ENCODE data around the gene SAA2. TPM values are rescaled to one million over a fixed set of nuclear protein-coding genes. Genes with fewer than 3 reads are reported as not detected.
"Not testable (repeated sequence)": the region's sequence is repeated elsewhere in the genome, so short reads cannot be mapped to it uniquely, and the experiment has no call there.

Gene SAA2
- total RNA-seq, 1 experiment from 2014 or later, result not detected

DNA sequence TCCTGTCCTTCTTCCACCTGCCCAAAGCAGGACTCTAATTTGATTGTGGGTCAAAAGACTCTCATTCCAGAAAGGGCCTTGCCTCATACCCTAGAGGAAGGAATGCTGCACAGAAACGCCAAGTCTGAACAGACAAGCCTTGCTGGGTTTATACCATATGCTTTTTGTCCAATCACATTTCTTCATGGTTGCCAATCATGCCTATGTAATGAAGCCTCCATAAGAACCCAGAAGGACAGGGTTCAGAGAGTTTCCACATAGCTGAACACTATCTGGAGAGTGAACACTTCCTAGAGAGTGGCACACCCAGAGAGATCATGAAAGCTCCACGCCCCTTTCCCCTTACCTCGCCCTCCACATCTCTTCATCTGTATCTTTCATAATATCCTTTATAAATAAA lies 4.8 kb upstream of the SAA2 start:
- H3T11ph ChIP-seq (ENCODE audit: low read length), result no peak overlapping the region
- no peak overlapping the region for H2BK20ac ChIP-seq (ENCODE audit: low read depth, low read length, poor library complexity, severe bottlenecking)
- H2BK5ac ChIP-seq (ENCODE audit: insufficient read length, low read length), result no peak overlapping the region
- H3K14ac ChIP-seq (ENCODE audit: insufficient read depth, low read length), result no peak overlapping the region
- H3K23ac ChIP-seq (ENCODE audit: insufficient read length, low read depth, low read length), result no peak overlapping the region
- H2BK120ac ChIP-seq (ENCODE audit: low read depth, low read length, poor library complexity, severe bottlenecking), result no peak overlapping the region
- H3K56ac ChIP-seq (ENCODE audit: insufficient read length, low read depth, low read length), result no peak overlapping the region
- H2AK5ac ChIP-seq (ENCODE audit: insufficient read length, low read length), result no peak overlapping the region
- Mint-ChIP-seq H3K9me3 (no peaks in the 10 kb centered on the region), H3K27me3 (ENCODE audit: low read depth) (no peaks in the 10 kb centered on the region; the same call in 1 of the 2 replicates), H3K4me3 (no peak overlapping the region), H3K4me1 (no peaks in the 10 kb centered on the region), H3K36me3 (ENCODE audit: insufficient read depth in 1 of 3, low read depth in 3 of 3) (no peaks in the 10 kb centered on the region), H3K27ac (no peak overlapping the region; a peak in 1 of 7 replicates)
- no peaks in the 10 kb centered on the region for H3K79me1 ChIP-seq (ENCODE audit: insufficient read depth, low read depth, low read length, poor library complexity, severe bottlenecking)
- H3K4me2 ChIP-seq (ENCODE audit: insufficient read depth, insufficient read length, low read length), result no peak overlapping the region
- no peaks in the 10 kb centered on the region for H3K27me3 ChIP-seq (ENCODE audit: insufficient read depth, low read length)
- H3K4ac ChIP-seq (ENCODE audit: low read depth, low read length), result no peak overlapping the region
- H3K18ac ChIP-seq (ENCODE audit: insufficient read length, low read depth, low read length), result no peak overlapping the region
- TF ChIP-seq, protein P1, sequence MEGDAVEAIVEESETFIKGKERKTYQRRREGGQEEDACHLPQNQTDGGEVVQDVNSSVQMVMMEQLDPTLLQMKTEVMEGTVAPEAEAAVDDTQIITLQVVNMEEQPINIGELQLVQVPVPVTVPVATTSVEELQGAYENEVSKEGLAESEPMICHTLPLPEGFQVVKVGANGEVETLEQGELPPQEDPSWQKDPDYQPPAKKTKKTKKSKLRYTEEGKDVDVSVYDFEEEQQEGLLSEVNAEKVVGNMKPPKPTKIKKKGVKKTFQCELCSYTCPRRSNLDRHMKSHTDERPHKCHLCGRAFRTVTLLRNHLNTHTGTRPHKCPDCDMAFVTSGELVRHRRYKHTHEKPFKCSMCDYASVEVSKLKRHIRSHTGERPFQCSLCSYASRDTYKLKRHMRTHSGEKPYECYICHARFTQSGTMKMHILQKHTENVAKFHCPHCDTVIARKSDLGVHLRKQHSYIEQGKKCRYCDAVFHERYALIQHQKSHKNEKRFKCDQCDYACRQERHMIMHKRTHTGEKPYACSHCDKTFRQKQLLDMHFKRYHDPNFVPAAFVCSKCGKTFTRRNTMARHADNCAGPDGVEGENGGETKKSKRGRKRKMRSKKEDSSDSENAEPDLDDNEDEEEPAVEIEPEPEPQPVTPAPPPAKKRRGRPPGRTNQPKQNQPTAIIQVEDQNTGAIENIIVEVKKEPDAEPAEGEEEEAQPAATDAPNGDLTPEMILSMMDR (conservative IDR thresholded peaks at IDR 0.05), result no peak; the same call in 2 of the 3 replicates
- H4K5ac ChIP-seq (ENCODE audit: insufficient read length, low read depth, low read length), result no peak overlapping the region
- no peak overlapping the region for H4K8ac ChIP-seq (replicated peaks; ENCODE audit: insufficient read length, low read depth, low read length)
- no peaks in the 10 kb centered on the region for H3K23me2 ChIP-seq (ENCODE audit: insufficient read length, low read depth, low read length, poor library complexity, severe bottlenecking)
- no peak overlapping the region for H3K9ac ChIP-seq (ENCODE audit: extremely low read depth, insufficient read length, low read length)
- no peak for DNase-seq
- H2BK12ac ChIP-seq (ENCODE audit: insufficient read length, low read depth, low read length), result no peak overlapping the region
- no peak overlapping the region for H4K91ac ChIP-seq (ENCODE audit: insufficient read length, low read depth, low read length)
- H2AFZ ChIP-seq (ENCODE audit: low read length), result no peak overlapping the region
- H2BK15ac ChIP-seq (ENCODE audit: low read depth, low read length), result no peak overlapping the region
- no peaks in the 10 kb centered on the region for H3K79me2 ChIP-seq (ENCODE audit: insufficient read depth, low read length)
- H3K4me1 ChIP-seq (ENCODE audit: insufficient read depth, low read length), result no peaks in the 10 kb centered on the region
- WGBS (ENCODE audit: extremely low coverage, insufficient read length, low lambda C conversion rate), result no CpG with 5 or more reads among the region's 3 CpGs
- no peak overlapping the region for H3K27ac ChIP-seq (ENCODE audit: insufficient read length, low read depth, low read length)
- H4K20me1 ChIP-seq (ENCODE audit: control insufficient read depth, insufficient read depth, insufficient read length), result no peaks in the 10 kb centered on the region
- no peaks in the 10 kb centered on the region for H3K9me3 ChIP-seq (ENCODE audit: control insufficient read depth, low read depth, low read length)

DNA sequence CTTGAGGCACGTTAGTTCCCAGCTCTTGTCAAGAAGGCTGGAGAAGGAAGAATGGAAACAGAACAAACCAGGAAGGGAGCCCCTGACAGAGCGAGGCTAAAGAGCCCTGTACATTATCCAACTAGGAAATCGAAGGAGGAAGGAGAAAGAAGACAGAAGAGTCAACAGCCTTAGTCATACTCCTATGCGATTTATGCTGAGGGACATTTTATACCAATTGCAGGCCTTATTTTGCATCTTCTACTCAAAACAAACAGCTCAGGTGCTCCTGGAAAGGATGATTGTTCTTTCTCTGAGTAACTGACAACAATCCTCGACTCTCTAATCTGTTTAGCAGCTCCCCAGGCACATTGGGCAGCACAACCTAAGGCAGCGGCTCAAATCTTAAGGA lies 1.3 kb downstream of the SAA2 start:
- H3K9me3 ChIP-seq (ENCODE audit: control insufficient read depth, low read depth, low read length); H3K36me3 Mint-ChIP-seq (ENCODE audit: insufficient read depth in 1 of 3, low read depth in 3 of 3); H2BK20ac ChIP-seq (ENCODE audit: low read depth, low read length, poor library complexity, severe bottlenecking): not testable (repeated sequence)

More for the DNA sequence above, 1.3 kb downstream of the SAA2 start:
- not testable (repeated sequence) for H2BK12ac ChIP-seq (ENCODE audit: insufficient read length, low read depth, low read length); H4K91ac ChIP-seq (ENCODE audit: insufficient read length, low read depth, low read length); H2BK120ac ChIP-seq (ENCODE audit: low read depth, low read length, poor library complexity, severe bottlenecking); DNase-seq; H2BK15ac ChIP-seq (ENCODE audit: low read depth, low read length); H3K23ac ChIP-seq (ENCODE audit: insufficient read length, low read depth, low read length); H4K20me1 ChIP-seq (ENCODE audit: control insufficient read depth, insufficient read depth, insufficient read length); H3K4ac ChIP-seq (ENCODE audit: low read depth, low read length); H2AK5ac ChIP-seq (ENCODE audit: insufficient read length, low read length); H2AFZ ChIP-seq (ENCODE audit: low read length); H3K4me2 ChIP-seq (ENCODE audit: insufficient read depth, insufficient read length, low read length); H3K27ac ChIP-seq (ENCODE audit: insufficient read length, low read depth, low read length); H4K5ac ChIP-seq (ENCODE audit: insufficient read length, low read depth, low read length); H3K9ac ChIP-seq (ENCODE audit: extremely low read depth, insufficient read length, low read length); H2BK5ac ChIP-seq (ENCODE audit: insufficient read length, low read length); H3T11ph ChIP-seq (ENCODE audit: low read length); H3K27me3 Mint-ChIP-seq (ENCODE audit: low read depth); H3K23me2 ChIP-seq (ENCODE audit: insufficient read length, low read depth, low read length, poor library complexity, severe bottlenecking); H3K4me1 ChIP-seq (ENCODE audit: insufficient read depth, low read length); H4K8ac ChIP-seq (replicated peaks; ENCODE audit: insufficient read length, low read depth, low read length); H3K79me1 ChIP-seq (ENCODE audit: insufficient read depth, low read depth, low read length, poor library complexity, severe bottlenecking); H3K79me2 ChIP-seq (ENCODE audit: insufficient read depth, low read length); H3K27me3 ChIP-seq (ENCODE audit: insufficient read depth, low read length); H3K56ac ChIP-seq (ENCODE audit: insufficient read length, low read depth, low read length); H3K27ac Mint-ChIP-seq; H3K4me1 Mint-ChIP-seq; H3K14ac ChIP-seq (ENCODE audit: insufficient read depth, low read length); H3K4me3 Mint-ChIP-seq; H3K18ac ChIP-seq (ENCODE audit: insufficient read length, low read depth, low read length)
- H3K9me3 Mint-ChIP-seq, result peaks cover 6 to 13% of the 10 kb centered on the region in 2 experiments
- no CpG with 5 or more reads among the region's 6 CpGs for WGBS (ENCODE audit: extremely low coverage, insufficient read length, low lambda C conversion rate)

Data from H9 (cell line).